HG03558 (cell line): Measurements from ENCODE around the gene MSLN.
A peak's percentile ranks its signal among the peaks of the same experiment; 100 is the strongest.

Source experiments
- ATAC-seq: cut with Tn5 transposase; IDR thresholded peaks from one replicate; pipeline ENCODE4 v1.9.1; 2021; ENCODE audit warnings: moderate number of reproducible peaks; ENCODE audit not compliant: unreplicated experiment; ENCODE audit errors: extremely low read depth

The MSLN gene

GRCh38 chr16:800834-801511 is 40.4 kb downstream of the MSLN start:
- ATAC-seq = no peak

- no peak for ATAC-seq
These were observed 41.2 kb downstream of the MSLN start for GRCh38 chr16:801584-802363.

DNA sequence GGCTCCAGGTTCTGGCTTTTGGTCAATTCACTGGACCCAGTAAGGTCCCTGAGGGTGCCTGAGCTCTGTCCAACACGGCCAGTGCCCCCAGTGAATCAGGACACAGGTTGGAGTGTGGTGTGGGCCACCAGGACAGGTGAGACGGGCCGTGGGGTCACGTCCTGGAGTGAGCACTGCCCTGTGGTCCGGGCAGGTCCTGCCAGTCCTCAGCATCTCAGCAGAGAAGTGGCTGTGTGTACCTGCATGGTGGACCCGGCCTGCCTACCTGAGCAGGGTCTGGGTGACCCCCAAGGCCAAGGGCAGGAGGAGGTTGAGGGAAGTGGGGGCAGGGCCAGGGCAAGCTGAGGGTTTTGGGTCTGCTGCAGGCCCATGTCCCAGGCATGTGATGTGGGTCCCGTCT is 41.9 kb downstream of the MSLN start:
- no peak for ATAC-seq

GRCh38 chr16:802914-803753 is 42.6 kb downstream of the MSLN start:
- ATAC-seq = no peak

- ATAC-seq = no peak
These were observed 43.2 kb downstream of the MSLN start for GRCh38 chr16:803754-804080.

DNA sequence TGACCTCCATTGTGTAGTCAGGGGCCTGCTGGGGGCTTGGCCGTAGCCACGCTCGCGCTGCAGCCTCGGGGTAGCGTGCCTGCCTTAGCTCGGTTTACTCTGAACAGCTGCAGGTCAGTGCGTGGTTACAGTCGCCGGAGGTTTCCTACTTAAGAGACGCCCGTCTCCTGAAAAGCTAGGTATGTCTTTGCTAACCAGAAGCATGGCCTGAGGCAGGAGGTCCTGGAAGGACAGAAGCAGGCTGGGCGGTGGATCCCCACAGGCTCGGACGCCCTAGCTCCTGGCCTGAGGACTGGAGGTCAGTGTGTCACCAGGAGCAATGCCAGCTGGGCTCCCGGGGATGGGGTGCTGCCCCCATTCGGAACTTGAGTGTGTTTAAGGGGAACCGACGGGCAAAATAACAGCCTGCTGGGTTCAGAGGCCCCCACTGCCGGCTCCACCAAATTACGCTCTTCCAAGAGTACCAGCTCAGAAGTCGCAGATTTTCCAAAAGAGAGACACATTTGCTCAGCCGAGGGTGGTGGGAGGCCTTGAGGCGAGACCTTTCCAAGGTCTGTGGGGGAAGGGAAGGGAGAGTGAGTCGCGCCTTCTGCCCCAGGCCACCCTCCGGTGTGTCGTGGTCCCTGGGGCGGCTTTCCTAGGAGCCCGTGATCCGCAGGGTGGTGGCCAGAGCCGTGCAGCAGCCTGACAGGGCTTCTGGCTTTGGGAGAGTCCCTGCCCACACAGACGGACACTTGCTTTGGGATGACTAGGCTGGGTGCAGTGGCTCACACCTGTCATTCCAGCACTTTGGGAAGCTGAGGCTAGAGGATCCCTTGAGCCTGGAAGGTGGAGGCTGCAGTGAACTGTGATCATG is 43.9 kb downstream of the MSLN start:
- ATAC-seq = no peak

GRCh38 chr16:805474-805873 is 44.9 kb downstream of the MSLN start:
- ATAC-seq = no peak

GRCh38 chr16:807347-808084 is 47.0 kb downstream of the MSLN start:
- ATAC-seq = peak; percentile 78

DNA sequence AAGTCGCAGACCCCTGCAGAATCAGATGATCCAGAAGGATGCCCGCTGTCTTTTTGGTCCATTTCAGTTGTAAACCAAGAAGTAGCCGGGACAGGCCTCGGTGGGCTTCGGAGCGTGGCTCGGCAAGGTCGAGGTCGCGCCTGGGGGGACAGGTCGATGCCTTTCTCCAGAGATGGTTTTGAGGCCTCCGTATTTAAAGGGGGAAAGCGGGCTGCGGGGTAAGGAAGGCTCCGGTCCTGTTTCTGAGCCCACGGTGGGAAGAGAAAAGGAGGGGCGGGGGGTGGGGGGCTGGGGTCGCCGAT is 47.5 kb downstream of the MSLN start:
- no peak for ATAC-seq

DNA sequence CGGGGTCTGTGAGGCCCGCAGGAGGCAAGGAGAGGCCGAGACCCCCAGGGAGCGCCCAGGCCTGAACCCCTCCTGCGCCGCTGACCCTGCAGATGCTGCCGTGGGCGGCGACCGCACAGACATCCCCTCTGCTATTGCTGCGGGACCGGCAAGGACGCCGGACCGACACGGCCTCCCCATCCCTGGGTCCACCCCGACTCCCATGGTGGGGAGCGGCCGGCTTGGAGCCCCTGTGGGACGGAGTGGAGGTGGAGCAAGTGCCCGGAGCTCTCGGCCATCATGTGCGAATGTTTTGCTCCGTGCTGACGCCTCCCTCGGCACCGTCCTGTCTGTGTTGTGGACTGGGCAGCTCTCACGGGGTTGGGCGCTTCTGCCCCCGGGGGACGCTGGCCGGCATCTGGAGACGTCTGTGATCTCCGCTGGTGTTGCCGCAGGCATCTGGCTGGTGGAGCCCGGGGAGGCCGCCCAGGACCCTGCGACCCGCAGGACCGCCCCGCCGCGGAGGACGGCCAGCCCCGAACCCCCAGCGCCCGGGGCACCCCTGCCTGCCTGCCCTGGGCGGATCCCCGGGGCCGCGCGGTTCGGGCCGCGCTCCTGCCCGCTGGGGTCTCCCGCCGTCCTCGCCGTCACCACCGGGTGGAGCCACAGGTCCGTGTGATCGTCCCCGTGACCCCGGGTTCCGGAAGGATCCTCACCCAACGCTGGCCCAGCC is 52.8 kb downstream of the MSLN start:
- ATAC-seq = no peak

- ATAC-seq = no peak
These were observed 53.4 kb downstream of the MSLN start for GRCh38 chr16:813916-814412.

GRCh38 chr16:814974-815373 is 54.4 kb downstream of the MSLN start:
- no peak for ATAC-seq

DNA sequence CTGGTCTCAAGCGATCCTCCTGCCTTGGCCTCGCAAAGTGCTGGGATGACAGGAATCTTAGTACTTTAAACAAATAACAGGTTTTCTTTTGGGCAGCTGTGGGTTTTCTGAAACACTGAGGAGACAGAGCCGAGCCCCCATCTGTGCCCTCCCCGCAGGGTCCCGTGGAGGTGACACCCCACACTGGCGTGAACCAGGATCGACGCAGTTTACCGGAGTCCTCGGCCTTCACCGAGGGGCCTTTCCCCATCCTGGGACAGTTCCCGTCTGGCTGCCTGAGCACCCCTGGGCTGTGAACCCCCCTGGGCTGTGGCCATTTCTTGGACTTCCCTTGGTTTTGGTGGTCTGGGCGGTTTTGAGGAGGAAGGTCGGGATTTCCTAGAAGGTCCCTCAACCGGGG is 55.3 kb downstream of the MSLN start:
- ATAC-seq = no peak

- no peak for ATAC-seq
These were observed 56.7 kb downstream of the MSLN start for GRCh38 chr16:817001-817906.

DNA sequence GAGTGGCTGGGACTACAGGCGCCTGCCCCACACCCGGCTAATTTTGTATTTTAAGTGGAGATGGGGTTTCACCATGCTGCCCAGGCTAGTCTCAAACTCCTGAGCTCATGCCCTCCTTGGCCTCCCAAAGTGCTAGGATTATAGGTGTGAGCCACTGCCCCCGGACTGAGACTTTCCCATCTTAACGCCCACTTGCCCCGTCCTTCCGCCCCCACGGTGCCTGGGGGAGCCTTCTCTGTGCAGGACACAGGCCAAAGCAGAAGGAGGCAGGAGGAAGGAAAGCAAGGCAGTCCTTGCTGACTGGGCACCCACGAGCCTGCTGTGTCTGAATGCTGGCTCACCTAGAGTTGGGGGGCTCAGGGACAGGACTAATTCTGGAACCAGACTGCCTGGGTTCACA is 57.6 kb downstream of the MSLN start:
- no peak for ATAC-seq
